ENCODE data around the gene MAP7.

Gene MAP7

GRCh38 chr6:136549300-136550044 lies 750 bp downstream of the MAP7 start:
- H3K27ac ChIP-seq (ENCODE audit: low read depth, low read length) = no peak overlapping the region
- peaks cover 14% of the 10 kb centered on the region for H3K27me3 ChIP-seq (ENCODE audit: control insufficient read depth, low read length)
- TF ChIP-seq EZH2phosphoT487 (IDR thresholded peaks at IDR 0.05; ENCODE audit: borderline replicate concordance, low read length) (no peak), CTCF (IDR thresholded peaks at IDR 0.05; ENCODE audit: low read depth, low read length, poor library complexity, severe bottlenecking) (no peak)
- no peaks in the 10 kb centered on the region for H4K20me1 ChIP-seq (ENCODE audit: control insufficient read depth, insufficient read depth, low read depth, low read length)
- no peaks in the 10 kb centered on the region for H3K79me2 ChIP-seq (ENCODE audit: control insufficient read depth, low read length)
- no peaks in the 10 kb centered on the region for H3K9me3 ChIP-seq (ENCODE audit: control insufficient read depth, insufficient read depth, low read length)
- H3K9me2 ChIP-seq (replicated peaks; ENCODE audit: control insufficient read depth, low read length) = no peaks in the 10 kb centered on the region
- H3K4me1 ChIP-seq (ENCODE audit: control insufficient read depth, low read length) = no peaks in the 10 kb centered on the region
- H3F3A ChIP-seq (ENCODE audit: control insufficient read depth, insufficient read depth) = no peaks in the 10 kb centered on the region
- no peak overlapping the region for H3K4me3 ChIP-seq (ENCODE audit: low read length)
- H3K4me2 ChIP-seq (ENCODE audit: low read length) = no peak overlapping the region
- H3K36me3 ChIP-seq (ENCODE audit: control insufficient read depth, low read length) = no peaks in the 10 kb centered on the region

GRCh38 chr6:136548582-136549299 lies 1.5 kb downstream of the MAP7 start:
- no peak for TF ChIP-seq CTCF (IDR thresholded peaks at IDR 0.05; ENCODE audit: low read depth, low read length, poor library complexity, severe bottlenecking)

GRCh38 chr6:136547871-136548270 lies 2.4 kb downstream of the MAP7 start:
- H3K36me3 ChIP-seq (ENCODE audit: control insufficient read depth, low read length) = no peaks in the 10 kb centered on the region
- TF ChIP-seq EZH2phosphoT487 (IDR thresholded peaks at IDR 0.05; ENCODE audit: borderline replicate concordance, low read length) (no peak), CTCF (IDR thresholded peaks at IDR 0.05; ENCODE audit: low read depth, low read length, poor library complexity, severe bottlenecking) (no peak)
- H3K4me2 ChIP-seq (ENCODE audit: low read length) = no peak overlapping the region
- no peaks in the 10 kb centered on the region for H3F3A ChIP-seq (ENCODE audit: control insufficient read depth, insufficient read depth)
- H3K27ac ChIP-seq (ENCODE audit: low read depth, low read length) = no peak overlapping the region
- no peaks in the 10 kb centered on the region for H4K20me1 ChIP-seq (ENCODE audit: control insufficient read depth, insufficient read depth, low read depth, low read length)
- peaks cover 14% of the 10 kb centered on the region for H3K27me3 ChIP-seq (ENCODE audit: control insufficient read depth, low read length)
- no peaks in the 10 kb centered on the region for H3K79me2 ChIP-seq (ENCODE audit: control insufficient read depth, low read length)
- H3K4me3 ChIP-seq (ENCODE audit: low read length) = no peak overlapping the region
- H3K9me3 ChIP-seq (ENCODE audit: control insufficient read depth, insufficient read depth, low read length) = no peaks in the 10 kb centered on the region
- no peaks in the 10 kb centered on the region for H3K4me1 ChIP-seq (ENCODE audit: control insufficient read depth, low read length)
- H3K9me2 ChIP-seq (replicated peaks; ENCODE audit: control insufficient read depth, low read length) = no peaks in the 10 kb centered on the region

More at GRCh38 chr6:136548582-136549299, 1.5 kb downstream of the MAP7 start:
- Histone ChIP-seq H3K27me3 (ENCODE audit: control insufficient read depth, low read length) (peaks cover 14% of the 10 kb centered on the region), H3F3A (ENCODE audit: control insufficient read depth, insufficient read depth) (no peaks in the 10 kb centered on the region), H3K36me3 (ENCODE audit: control insufficient read depth, low read length) (no peaks in the 10 kb centered on the region), H3K27ac (ENCODE audit: low read depth, low read length) (no peak overlapping the region), H3K9me3 (ENCODE audit: control insufficient read depth, insufficient read depth, low read length) (no peaks in the 10 kb centered on the region), H3K4me3 (ENCODE audit: low read length) (no peak overlapping the region), H3K9me2 (replicated peaks; ENCODE audit: control insufficient read depth, low read length) (no peaks in the 10 kb centered on the region), H3K4me1 (ENCODE audit: control insufficient read depth, low read length) (no peaks in the 10 kb centered on the region), H3K4me2 (ENCODE audit: low read length) (no peak overlapping the region), H4K20me1 (ENCODE audit: control insufficient read depth, insufficient read depth, low read depth, low read length) (no peaks in the 10 kb centered on the region), H3K79me2 (ENCODE audit: control insufficient read depth, low read length) (no peaks in the 10 kb centered on the region)

Measured in DOHH2 (cell line).